Omental fat pad (tissue), 4 donors: ENCODE data around the gene CYLC1. TPM values are rescaled to one million over a fixed set of nuclear protein-coding genes. Genes with fewer than 3 reads are reported as not detected.

ENCODE experiments used
- ATAC-seq: fragments of 150-250 bp; one replicate; pipeline ENCODE4 v1.9.1; 2016; ENCODE audit warnings: mild to moderate bottlenecking, moderate library complexity; ENCODE audit not compliant: low FRiP score
- DNase-seq: peaks from one replicate; pipeline ENCODE4 v3.0.0-alpha.2; 2019; ENCODE audit warnings: low spot score
- CTCF ChIP-seq, 3 donors: fragments of 450-650 bp; IDR thresholded peaks; one replicate each; pipeline ENCODE4 v1.5.1; 2016 to 2017; ENCODE audit warnings: antibody characterized with exemption in 3 of 3, mild to moderate bottlenecking in 3 of 3, moderate library complexity in 2 of 3
- total RNA-seq, 4 donors: library from RNA; depleted of rRNA; stranded (reverse); fragments of >200 nt; gene quantifications; one replicate each; pipeline ENCODE4 v1.1.0, GENCODE V29; 2016

CYLC1 gene
- total RNA-seq = not detected

GRCh38 chrX:83860846-83861245 is at the start of gene CYLC1:
CYLC1 (plus strand) TSS chrX:83861146; CDS start chrX:83861183, 37 bp downstream.
- DNase-seq = no peak
- no peak for TF ChIP-seq CTCF (IDR thresholded peaks at IDR 0.05)
- ATAC-seq = no peak

GRCh38 chrX:83819304-83819703 is 41.6 kb upstream of the CYLC1 start:
- no peak for ATAC-seq
- no peak for DNase-seq
- TF ChIP-seq CTCF (IDR thresholded peaks at IDR 0.05) = no peak

- no peak for DNase-seq
Observed at GRCh38 chrX:83829874-83830273, 31.1 kb upstream of the CYLC1 start.

GRCh38 chrX:83845397-83845796 is 15.5 kb upstream of the CYLC1 start:
- ATAC-seq = no peak
- DNase-seq = no peak
- no peak for TF ChIP-seq CTCF (IDR thresholded peaks at IDR 0.05)

More at GRCh38 chrX:83829874-83830273, 31.1 kb upstream of the CYLC1 start:
- TF ChIP-seq CTCF (IDR thresholded peaks at IDR 0.05) = no peak
- no peak for ATAC-seq

GRCh38 chrX:83847339-83847738 is 13.6 kb upstream of the CYLC1 start:
- ATAC-seq (no peak), DNase-seq (no peak)
- no peak for TF ChIP-seq CTCF (IDR thresholded peaks at IDR 0.05)

- no peak for TF ChIP-seq CTCF (IDR thresholded peaks at IDR 0.05)
- no peak for ATAC-seq
Observed at GRCh38 chrX:83888585-83888984, 27.6 kb downstream of the CYLC1 start.

GRCh38 chrX:83892433-83892832 is 31.5 kb downstream of the CYLC1 start:
- DNase-seq (no peak), ATAC-seq (no peak)
- no peak for TF ChIP-seq CTCF (IDR thresholded peaks at IDR 0.05)

More at GRCh38 chrX:83888585-83888984, 27.6 kb downstream of the CYLC1 start:
- no peak for DNase-seq
